ENCODE measurements around the gene ZNF750.
A peak's percentile ranks its signal among the peaks of the same experiment; 100 is the strongest.

- no peak for TF ChIP-seq CTCF (IDR thresholded peaks at IDR 0.05 in 8 of 11, conservative IDR thresholded peaks at IDR 0.05 in 3 of 11)
- no peak for TF ChIP-seq POLR2A (IDR thresholded peaks at IDR 0.05)
- TF ChIP-seq POLR2AphosphoS5 (IDR thresholded peaks at IDR 0.05): peak; percentile 33 to 74 (median 72)
These were observed 8.3 kb upstream of the ZNF750 start for GRCh38 chr17:82848022-82848592.

Measured in spleen (tissue), 7 donors.